ENCODE results near the gene LTBP4. TPM values are rescaled to one million over a fixed set of nuclear protein-coding genes. Genes with fewer than 3 reads are reported as not detected.

The LTBP4 gene
- total and polyA plus RNA-seq, 12 donors, result 114 to 263 (median 234) TPM

DNA sequence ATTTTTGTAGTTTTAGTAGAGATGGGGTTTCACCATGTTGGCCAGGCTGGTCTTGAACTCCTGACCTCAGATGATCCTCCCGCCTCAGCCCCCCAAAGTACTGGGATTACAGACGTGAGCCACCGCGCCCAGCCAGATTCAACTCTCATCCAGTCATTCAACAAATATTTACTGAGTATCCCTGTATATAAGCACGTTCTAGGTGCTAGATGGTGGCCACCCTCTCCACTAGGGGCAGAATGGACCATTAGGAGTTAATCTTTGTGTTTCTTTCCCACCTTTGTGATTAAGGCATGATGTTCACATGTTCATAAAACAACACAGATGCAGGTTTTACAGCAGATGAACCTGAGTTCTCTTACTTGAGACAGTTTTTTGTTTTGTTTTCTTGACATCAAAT, 17.2 kb upstream of the LTBP4 start:
- DNase-seq (no peak), ATAC-seq (no peak)
- H3K4me3 ChIP-seq, result no peak overlapping the region
- peaks cover 0 to 23% (median 0%) of the 10 kb centered on the region in 9 donors for H3K4me1 ChIP-seq
- 94 to 95% methylated on average over 5 of the region's 5 CpGs for WGBS, 2 donors
- no peaks in the 10 kb centered on the region for H3K27me3 ChIP-seq
- TF ChIP-seq, protein P1, sequence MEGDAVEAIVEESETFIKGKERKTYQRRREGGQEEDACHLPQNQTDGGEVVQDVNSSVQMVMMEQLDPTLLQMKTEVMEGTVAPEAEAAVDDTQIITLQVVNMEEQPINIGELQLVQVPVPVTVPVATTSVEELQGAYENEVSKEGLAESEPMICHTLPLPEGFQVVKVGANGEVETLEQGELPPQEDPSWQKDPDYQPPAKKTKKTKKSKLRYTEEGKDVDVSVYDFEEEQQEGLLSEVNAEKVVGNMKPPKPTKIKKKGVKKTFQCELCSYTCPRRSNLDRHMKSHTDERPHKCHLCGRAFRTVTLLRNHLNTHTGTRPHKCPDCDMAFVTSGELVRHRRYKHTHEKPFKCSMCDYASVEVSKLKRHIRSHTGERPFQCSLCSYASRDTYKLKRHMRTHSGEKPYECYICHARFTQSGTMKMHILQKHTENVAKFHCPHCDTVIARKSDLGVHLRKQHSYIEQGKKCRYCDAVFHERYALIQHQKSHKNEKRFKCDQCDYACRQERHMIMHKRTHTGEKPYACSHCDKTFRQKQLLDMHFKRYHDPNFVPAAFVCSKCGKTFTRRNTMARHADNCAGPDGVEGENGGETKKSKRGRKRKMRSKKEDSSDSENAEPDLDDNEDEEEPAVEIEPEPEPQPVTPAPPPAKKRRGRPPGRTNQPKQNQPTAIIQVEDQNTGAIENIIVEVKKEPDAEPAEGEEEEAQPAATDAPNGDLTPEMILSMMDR (IDR thresholded peaks at IDR 0.05), result no peak
- no peaks in the 10 kb centered on the region for H3K9me3 ChIP-seq
- no peak overlapping the region for H3K27ac ChIP-seq
- H3K36me3 ChIP-seq, result peaks cover 0 to 96% (median 16%) of the 10 kb centered on the region in 9 donors
- intact Hi-C loops (cut with DNase I), result no loop called here

DNA sequence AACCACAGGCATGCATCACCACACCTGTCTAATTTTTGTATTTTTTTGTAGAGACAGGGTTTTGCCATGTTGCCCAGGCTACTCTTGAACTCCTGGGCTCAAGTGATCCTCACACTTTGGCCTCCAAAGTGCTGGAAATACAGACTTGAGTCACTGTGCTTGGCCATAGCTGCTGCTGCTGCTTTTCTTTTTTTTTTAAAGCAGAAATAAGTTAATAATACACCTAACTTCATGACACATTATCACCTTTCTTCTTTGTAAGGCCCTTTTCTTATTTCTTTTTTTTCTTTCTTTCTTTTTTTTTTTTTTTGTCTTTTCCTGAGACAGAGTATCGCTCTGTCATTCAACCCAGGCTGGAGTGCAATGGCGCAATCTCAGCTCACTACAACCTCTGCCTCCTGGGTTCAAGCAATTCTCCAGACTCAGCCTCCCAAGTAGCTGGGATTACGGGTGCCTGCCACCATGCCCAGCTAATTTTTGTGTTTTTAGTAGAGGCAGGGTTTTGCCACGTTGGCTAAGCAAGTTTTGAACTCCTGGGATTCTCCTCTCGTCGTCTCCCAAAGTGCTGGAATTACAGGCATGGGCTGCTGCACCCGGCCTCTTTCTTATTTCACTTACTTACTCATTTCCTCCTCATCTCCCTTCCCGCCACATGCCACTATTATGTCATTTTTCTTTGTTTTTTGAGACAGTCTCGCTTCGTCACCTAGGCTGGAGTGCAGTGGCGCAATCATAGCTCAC, 15.8 kb upstream of the LTBP4 start:
- ATAC-seq (no peak), DNase-seq (no peak)
- Histone ChIP-seq H3K36me3 (peaks cover 0 to 89% (median 16%) of the 10 kb centered on the region in 9 donors), H3K9me3 (no peaks in the 10 kb centered on the region), H3K4me3 (no peak overlapping the region), H3K27ac (peak overlapping the region in 1 of 10 donors; percentile 77), H3K27me3 (no peaks in the 10 kb centered on the region), H3K4me1 (peaks cover 0 to 16% (median 0%) of the 10 kb centered on the region in 9 donors)
- WGBS, 2 donors, result 91 to 92% methylated on average over 11 of the region's 11 CpGs
- intact Hi-C loops (cut with DNase I), result no loop called here
- TF ChIP-seq, protein P1 (IDR thresholded peaks at IDR 0.05), result no peak

DNA sequence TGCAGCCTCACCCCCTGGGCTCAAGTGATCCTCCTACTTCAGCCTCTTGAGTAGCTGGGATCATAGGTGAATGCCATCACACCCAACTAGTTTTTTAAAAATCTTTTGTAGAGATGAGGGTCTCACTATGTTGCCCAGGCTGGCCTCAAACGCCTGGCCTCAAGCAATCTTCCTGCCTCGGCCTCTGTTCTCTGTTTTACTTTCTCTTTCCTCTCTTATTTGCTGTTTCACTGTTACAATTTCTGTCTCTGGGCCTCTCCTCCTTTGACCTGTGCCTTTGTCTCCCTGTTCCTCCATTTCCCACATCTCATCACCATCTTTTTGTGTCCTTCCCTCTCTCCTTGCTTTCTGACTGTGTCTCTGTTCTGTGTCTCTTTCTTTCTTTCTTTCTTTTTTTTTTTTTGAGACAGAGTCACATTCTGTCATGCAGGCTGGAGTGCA, 15.2 kb upstream of the LTBP4 start:
- H3K36me3 ChIP-seq, result peaks cover 0 to 89% (median 15%) of the 10 kb centered on the region in 9 donors
- DNase-seq (no peak), ATAC-seq (no peak)
- TF ChIP-seq, protein P1 (IDR thresholded peaks at IDR 0.05), result no peak
- H3K4me1 ChIP-seq, result peaks cover 0 to 11% (median 0%) of the 10 kb centered on the region in 9 donors
- H3K27ac ChIP-seq, result peak overlapping the region in 1 of 10 donors; percentile 77
- H3K4me3 ChIP-seq, result no peak overlapping the region
- WGBS, 2 donors, result 89 to 95% methylated on average over 2 of the region's 2 CpGs
- no peaks in the 10 kb centered on the region for H3K9me3 ChIP-seq
- intact Hi-C loops (cut with DNase I), result no loop called here
- H3K27me3 ChIP-seq, result no peaks in the 10 kb centered on the region

DNA sequence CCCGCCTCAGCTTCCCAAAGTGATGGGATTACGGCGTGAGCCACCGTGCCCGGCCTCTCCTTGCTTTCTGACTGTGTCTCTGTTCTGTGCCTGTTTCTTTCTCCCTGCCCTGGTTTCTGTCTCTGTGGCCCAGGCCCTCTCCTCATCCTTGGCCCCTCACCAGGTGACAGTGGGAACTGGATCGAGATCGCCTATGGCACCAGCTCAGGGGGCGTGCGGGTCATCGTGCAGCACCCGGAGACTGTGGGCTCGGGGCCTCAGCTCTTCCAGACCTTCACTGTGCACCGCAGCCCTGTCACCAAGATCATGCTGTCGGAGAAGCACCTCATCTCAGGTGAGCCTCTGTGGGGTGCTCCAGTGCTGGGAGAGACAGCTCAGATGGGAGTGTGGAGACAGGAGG, 14.6 kb upstream of the LTBP4 start:
- Histone ChIP-seq H3K4me1 (peaks cover 0 to 11% (median 0%) of the 10 kb centered on the region in 9 donors), H3K4me3 (no peak overlapping the region), H3K36me3 (peaks cover 0 to 87% (median 9%) of the 10 kb centered on the region in 9 donors), H3K9me3 (no peaks in the 10 kb centered on the region), H3K27ac (peak overlapping the region in 1 of 10 donors; percentile 77), H3K27me3 (no peaks in the 10 kb centered on the region)
- TF ChIP-seq, protein P1 (IDR thresholded peaks at IDR 0.05), result no peak
- DNase-seq (no peak), ATAC-seq (no peak)
- intact Hi-C loops (cut with DNase I), result no loop called here
- 95 to 99% methylated on average over 14 of the region's 14 CpGs for WGBS, 2 donors

Data from heart right ventricle (tissue), 16 donors.